H1 (cell line): Measurements from ENCODE around the gene PLA2G10. TPM values are rescaled to one million over a fixed set of nuclear protein-coding genes. Genes with fewer than 3 reads are reported as not detected.

Experiments used
- ATF3 ChIP-seq: IDR thresholded peaks from 2 replicates; pipeline ENCODE4 v1.6.1; 2011; ENCODE audit warnings: low read depth, mild to moderate bottlenecking, low read length; ENCODE audit not compliant: insufficient read depth
- BACH1 ChIP-seq: IDR thresholded peaks from 2 replicates; pipeline ENCODE4 v1.6.1; 2012; ENCODE audit warnings: low read length, improper control_type of control experiment
- CHD7 ChIP-seq: fragments of 300-600 bp; sonication (generic); IDR thresholded peaks from 2 replicates; pipeline ENCODE4 v1.7.1; 2012; ENCODE audit warnings: low read length, moderate library complexity, mild to moderate bottlenecking, inconsistent platforms; ENCODE audit not compliant: insufficient replicate concordance
- CTCF ChIP-seq, 3 experiments: IDR thresholded peaks; 1 replicate in 2 of 3; 2 replicates in 1 of 3; pipeline versions ENCODE4 v1.5.1 to v1.6.1; 2011; ENCODE audit warnings: low read length in 3 of 3, mild to moderate bottlenecking in 3 of 3, inconsistent platforms in 2 of 3, low read depth in 1 of 3, moderate library complexity in 1 of 3; ENCODE audit not compliant: insufficient read depth in 1 of 3; ENCODE audit errors: control extremely low read depth in 1 of 3
- EZH2 ChIP-seq: fragments of 200-600 bp; sonication (generic); IDR thresholded peaks from 2 replicates; pipeline ENCODE4 v1.7.1; 2012; ENCODE audit warnings: low read depth, mild to moderate bottlenecking, moderate library complexity, low read length, inconsistent platforms; ENCODE audit not compliant: severe bottlenecking
- POLR2A ChIP-seq, 2 experiments: IDR thresholded peaks; 1 replicate in 1 of 2; 2 replicates in 1 of 2; pipeline ENCODE4 v1.6.1; 2011; ENCODE audit warnings: low read depth in 2 of 2, low read length in 2 of 2, mild to moderate bottlenecking in 2 of 2; ENCODE audit errors: control extremely low read depth in 1 of 2
- TBP ChIP-seq: IDR thresholded peaks from 2 replicates; pipeline ENCODE4 v1.6.1; 2011; ENCODE audit warnings: low read depth, low read length, improper control_type of control experiment
- polyA plus RNA-seq, 7 experiments: library from polyadenylated mRNA; depleted of rRNA in 3 of 7; stranded (reverse) in 5 of 7; unstranded in 2 of 7; fragments of >200 nt in 5 of 7; fragments of 200-250 nt in 2 of 7; gene quantifications; 1 replicate in 5 of 7; 2 replicates in 1 of 7; 4 replicates in 1 of 7; pipeline versions ENCODE4 v1.2.1 to v1.2.3, GENCODE V29; 2011 to 2013; ENCODE audit warnings: missing spikeins in 2 of 7, mixed read lengths in 2 of 7
- total RNA-seq: library from RNA; stranded (reverse); fragmentation: NEBNext Ultra II Directional; extraction: Animal tissue kit (Norgen Biotek cat#: 25700); gene quantifications from 2 replicates; pipeline ENCODE4 v1.2.1, GENCODE V29; 2021

Gene PLA2G10
- total and polyA plus RNA-seq, 2 of the 8 experiments (the other 6 are each of a cell fraction or from before 2014, with no cell fraction given): 0.60 to 2.2 TPM

GRCh38 chr16:14629919-14630619 is 64.0 kb downstream of the PLA2G10 start, which contains the start of gene PARN (continued):
- TF ChIP-seq CHD7 (no peak), POLR2A (IDR thresholded peaks at IDR 0.05; ENCODE audit: control extremely low read depth in 1 of 2, low read depth in 2 of 2, low read length in 2 of 2) (peak; percentile 92 to 95), EZH2 (no peak), ATF3 (peak; percentile 17; the same call in 1 of the 2 replicates), BACH1 (no peak), CTCF (IDR thresholded peaks at IDR 0.05; ENCODE audit: control extremely low read depth in 1 of 3, insufficient read depth in 1 of 3, low read depth in 1 of 3, low read length in 3 of 3) (no peak), TBP (peak; percentile 79; the same call in 1 of the 2 replicates)
